Loucy (cell line): ENCODE data around the gene TSPEAR.

Experiments used
- EZH2phosphoT487 ChIP-seq: fragments of 200-600 bp; IDR thresholded peaks from 2 replicates; pipeline ENCODE4 v1.6.1; 2018; ENCODE audit warnings: antibody characterized with exemption, mild to moderate bottlenecking, moderate library complexity, borderline replicate concordance
- TF ChIP-seq, protein P1 (sequence below): fragments of 200-600 bp; sonication (generic); conservative IDR thresholded peaks from 2 replicates; pipeline ENCODE4 v1.5.1; 2014; ENCODE audit warnings: mild to moderate bottlenecking, antibody characterized with exemption, low read length

DNA sequence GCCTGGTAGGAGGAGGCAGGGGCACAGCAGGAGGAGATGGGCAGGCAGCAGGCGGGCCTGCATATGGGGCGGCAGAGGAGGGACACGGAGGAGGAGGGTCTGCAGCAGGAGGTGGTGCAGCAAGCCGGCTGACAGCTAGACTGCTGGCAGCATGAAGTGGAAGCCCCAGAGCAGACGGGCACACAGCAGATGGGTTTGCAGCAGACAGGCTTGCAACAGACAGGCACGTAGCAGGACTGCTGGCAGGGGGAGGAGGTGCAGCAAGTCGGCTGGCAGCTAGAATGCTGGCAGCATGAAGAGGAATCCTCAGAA is 131.6 kb downstream of the TSPEAR start:
- TF ChIP-seq, protein P1, sequence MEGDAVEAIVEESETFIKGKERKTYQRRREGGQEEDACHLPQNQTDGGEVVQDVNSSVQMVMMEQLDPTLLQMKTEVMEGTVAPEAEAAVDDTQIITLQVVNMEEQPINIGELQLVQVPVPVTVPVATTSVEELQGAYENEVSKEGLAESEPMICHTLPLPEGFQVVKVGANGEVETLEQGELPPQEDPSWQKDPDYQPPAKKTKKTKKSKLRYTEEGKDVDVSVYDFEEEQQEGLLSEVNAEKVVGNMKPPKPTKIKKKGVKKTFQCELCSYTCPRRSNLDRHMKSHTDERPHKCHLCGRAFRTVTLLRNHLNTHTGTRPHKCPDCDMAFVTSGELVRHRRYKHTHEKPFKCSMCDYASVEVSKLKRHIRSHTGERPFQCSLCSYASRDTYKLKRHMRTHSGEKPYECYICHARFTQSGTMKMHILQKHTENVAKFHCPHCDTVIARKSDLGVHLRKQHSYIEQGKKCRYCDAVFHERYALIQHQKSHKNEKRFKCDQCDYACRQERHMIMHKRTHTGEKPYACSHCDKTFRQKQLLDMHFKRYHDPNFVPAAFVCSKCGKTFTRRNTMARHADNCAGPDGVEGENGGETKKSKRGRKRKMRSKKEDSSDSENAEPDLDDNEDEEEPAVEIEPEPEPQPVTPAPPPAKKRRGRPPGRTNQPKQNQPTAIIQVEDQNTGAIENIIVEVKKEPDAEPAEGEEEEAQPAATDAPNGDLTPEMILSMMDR = no peak
- TF ChIP-seq EZH2phosphoT487 = no peak
